Stimulated activated CD4-positive, alpha-beta T cell treated with anti-CD3 and anti-CD28 coated beads, Interleukin-15, amount 100 ng/mL, for 48 hours (primary cell): ENCODE data around the gene BICD1.
A peak's percentile ranks its signal among the peaks of the same experiment; 100 is the strongest.

Experiments used
- DNase-seq, 2 donors: peaks; one replicate each; pipeline ENCODE4 v3.0.0-alpha.2; 2020; ENCODE audit warnings: low read depth in 2 of 2

BICD1 gene

DNA sequence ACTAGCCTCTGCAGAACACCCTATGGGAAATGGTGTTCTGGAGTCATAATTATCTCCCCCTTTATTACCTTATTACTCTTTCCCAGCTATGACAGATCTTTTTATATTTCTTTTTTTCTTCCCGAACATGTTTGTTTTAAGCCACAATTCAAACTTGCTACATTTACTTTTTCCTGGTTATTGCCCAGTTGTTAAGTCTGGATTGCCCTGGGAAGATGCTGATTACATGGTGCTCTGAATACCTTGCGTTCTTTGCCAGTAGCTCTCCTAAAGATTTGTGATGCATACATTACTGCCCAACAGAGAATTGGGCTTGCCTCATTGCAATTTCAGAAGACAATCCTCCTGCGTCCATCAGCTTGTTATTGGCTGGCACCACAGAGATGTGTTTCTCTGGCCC, 174.5 kb downstream of the BICD1 start:
- DNase-seq, result no peak

DNA sequence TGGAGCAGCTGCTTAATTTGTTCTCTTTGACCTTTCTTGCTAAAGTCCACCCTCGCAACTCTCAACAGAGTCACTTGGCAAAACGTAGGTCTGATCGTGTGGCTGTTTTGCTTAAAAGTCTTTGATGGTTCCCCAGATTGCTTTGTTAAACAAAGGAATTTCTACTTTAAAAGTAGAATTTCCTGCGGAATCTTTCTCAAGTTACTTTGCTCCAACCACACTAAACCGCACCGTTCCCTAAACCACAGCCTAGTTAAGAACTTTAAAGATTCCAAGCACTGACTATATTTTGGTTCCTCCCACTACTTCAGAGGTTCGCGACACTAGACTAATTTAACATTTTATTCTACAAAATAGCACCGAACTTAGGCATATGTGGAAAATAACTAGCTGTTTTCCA, 177.9 kb downstream of the BICD1 start:
- no peak for DNase-seq

DNA sequence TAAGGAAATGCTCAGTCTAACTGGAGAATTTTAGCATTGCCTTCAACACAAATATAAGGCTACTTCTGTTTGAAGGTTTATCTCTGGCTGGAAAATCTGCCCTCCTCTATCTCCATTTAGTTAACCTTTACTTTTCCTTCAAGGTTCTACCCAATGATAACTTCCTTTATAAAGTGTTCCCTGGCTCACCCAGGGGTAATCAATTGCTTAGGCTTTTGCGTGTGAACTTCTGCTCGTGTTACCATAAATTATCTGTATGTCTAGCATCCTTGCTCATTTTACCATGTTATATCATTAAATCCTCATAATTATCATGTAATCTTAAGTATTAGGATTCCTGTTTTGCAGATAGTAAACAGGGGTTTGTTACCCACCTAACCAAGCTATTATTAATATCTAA, 178.4 kb downstream of the BICD1 start:
- DNase-seq, result no peak

DNA sequence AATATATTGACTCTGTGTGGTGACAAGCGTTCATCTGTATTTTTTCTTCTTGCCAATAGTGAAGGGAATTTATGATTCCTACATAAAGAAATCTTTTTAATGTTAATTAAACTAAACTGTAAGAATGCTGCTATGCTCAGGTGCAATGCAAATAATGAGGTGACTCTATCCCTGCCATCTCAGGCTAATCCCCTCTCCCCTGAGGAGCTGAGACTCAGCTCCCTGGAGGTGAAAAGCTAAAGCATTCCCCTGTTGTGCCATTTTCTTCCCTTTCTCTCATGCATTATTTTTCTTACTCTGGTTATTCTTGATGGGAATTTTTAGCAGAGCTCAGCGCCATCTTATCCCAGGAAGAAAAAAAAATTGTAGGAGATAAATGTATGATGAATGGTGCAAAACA, 178.8 kb downstream of the BICD1 start:
- DNase-seq, result no peak

DNA sequence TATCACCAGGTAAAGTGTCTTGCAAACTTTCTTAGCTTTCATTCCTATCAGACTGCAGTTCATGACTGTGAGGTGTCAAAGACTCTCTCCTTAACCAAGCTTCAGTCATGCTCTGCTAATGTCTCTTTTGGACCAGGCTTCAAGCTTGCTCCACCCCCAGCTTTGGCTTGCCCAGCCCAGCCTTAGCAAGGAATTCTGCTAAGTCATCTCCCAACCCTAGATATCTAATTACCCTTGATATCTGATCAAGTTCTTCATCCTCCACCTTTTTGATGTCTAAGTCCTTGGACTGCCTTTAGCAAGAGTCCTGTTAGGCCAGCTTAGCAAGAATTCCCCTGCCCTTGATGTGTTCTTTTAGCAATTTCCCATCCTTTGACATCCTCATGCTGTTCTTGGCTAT, 183.8 kb downstream of the BICD1 start:
- DNase-seq, result no peak

DNA sequence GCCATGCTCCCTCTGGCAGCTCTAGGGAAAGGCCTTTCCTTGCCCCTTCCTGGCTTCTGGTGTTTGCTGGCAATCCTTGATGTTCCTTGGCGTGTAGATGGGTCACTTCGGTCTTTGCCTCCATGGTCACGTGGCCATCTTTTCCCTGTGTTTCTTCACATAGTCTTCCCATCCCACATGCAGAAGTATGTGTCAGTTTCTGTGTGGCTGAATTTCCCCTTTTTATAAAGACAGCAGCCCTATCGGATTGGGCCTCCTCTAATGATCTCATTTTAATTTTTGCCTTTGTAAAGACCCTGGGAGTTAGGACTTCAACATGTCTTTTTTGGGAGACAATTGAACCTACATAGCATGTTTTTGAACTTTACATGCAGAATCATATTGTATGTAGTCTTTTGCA, 185.5 kb downstream of the BICD1 start:
- no peak for DNase-seq

DNA sequence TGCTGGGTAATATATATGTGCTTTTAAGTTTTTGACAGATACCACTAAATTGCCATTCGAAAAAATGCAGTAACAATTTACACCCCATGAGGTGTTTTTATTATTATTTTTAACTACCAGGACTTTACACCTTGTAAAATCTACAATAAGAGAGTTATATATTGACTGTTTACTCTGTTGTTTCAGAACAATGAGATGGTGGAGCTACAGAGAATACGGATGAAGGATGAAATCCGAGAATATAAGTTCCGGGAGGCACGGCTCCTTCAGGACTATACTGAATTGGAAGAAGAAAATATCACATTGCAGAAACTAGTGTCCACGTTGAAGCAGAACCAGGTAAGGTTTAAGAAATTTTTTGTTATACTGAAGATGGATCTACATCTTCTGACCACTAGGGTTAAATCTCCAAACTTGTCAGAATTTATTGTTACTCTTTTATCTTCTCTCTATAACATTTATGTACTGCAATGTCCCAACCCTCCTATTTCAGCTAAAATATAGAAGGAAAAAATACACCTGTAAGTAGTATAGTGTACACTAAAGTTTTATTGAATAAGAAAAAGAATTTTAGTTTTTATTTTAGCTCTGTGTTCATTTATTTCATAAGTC, 187.3 kb downstream of the BICD1 start:
- no peak for DNase-seq

DNA sequence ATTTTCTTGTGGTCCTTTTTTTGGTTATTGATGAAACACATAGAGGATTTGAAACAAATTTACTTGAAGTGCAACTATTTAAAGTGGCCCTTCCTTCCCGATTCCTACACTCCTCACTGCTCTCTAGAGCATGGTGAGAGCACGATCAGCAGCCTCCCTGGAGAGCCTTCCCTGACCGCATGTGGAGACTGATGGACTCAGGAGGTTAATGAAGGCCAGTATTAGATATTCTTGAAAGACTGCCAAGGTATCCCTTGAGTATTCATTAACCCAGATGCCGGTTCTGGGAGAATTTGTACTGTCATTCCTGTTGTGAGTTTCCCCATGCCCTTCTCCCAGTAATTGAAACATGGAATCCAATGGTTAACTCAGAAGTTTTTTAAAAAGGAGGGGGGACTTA, 189.9 kb downstream of the BICD1 start:
- no peak for DNase-seq

DNA sequence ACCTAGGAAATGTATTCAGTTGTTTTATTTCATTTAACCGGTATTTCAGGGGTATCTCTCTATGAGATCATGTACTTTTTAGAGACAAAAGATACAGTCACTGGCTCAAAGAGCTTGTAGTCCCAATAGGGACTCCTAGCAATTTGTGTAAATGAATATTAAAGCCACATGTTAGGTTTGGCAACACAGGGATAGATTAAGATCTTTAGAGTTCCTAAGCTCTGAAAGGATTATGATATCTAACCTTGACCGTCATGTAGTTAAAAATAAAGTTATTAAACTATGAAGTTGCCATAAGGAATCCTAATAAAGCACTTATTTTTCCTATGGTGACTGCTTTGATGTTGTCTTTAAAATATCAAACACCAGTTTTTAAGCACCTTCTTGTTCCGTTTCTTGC, 192.3 kb downstream of the BICD1 start:
- DNase-seq, result no peak

DNA sequence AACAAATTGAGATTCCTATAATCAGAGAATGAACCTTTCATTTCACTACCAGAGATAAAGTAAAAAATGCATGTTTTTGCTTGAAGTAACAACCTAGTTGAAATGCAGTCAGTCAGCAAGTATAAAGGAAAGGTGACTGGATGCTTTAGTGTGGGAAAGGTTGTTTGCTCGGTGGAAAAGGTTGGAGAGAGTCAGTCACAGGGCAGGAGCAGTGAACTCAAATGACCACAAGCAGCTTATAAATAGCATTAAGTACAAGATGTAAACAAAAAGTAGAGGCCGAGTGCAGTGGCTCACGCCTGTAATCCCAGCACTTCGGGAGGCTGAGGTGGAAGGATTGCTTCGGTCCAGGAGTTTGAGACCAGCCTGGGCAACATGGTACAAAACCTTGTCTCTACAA, 194.6 kb downstream of the BICD1 start:
- DNase-seq, result no peak

DNA sequence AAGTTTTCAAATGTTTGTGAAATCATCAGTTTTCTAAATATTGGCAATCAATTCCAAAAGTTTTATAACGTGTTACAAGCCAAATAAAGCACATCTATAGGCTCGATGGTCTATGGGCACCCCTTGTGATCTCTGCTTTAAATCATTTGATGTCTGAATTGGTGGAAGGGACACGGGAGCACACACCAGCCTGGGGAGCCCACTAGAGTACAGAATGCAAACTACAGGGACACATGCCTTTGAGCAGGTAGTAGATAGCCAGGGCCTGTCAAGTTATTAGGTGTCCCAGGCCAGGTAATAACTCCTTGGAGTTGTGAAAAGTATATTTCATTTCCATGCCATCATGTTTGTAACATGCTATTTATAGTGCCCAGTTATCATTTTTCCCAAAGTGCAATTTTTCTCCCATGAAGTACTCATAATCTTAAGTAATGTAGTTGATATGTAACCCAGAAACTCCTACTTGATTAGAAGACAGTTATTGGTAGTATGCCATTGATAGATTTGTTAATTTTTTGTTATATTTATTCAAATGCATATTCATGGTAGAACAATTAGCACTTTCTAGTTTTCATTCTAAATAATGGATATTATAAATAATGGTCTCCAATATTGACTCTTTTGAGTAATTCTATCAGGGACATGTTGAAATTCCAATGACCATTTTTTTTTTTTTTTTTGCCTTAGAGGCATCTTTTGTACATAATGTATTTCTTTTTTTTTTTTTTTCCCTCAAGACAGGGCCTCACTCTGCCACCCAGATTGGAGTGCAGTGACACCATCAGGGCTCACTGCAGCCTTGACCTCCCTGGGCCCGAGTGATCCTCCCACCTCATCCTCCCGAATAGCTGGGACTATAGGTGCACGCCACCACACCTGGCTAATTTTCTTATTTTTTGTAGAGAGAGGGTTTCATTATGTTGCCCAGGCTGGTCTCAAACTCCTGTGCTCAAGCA, 195.8 kb downstream of the BICD1 start:
- DNase-seq, result peak in 1 of 2 donors; percentile 5

DNA sequence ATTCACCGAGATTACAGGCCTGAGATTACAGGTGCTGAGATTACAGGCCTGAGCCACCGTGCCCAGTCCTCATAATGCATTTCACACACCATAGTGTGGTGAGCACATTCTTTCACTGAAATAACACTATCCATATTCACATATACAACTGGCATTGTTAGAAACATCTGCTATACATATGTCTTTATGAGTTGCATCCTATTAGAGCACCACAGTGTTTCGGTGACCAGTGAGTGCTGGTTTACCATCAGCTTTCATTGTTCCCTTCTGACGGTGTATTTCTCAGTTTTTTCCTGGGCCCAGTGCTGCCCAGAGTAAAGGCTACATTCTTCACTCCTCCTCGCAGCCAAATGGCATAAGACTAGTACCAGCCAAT, 196.5 kb downstream of the BICD1 start:
- no peak for DNase-seq

DNA sequence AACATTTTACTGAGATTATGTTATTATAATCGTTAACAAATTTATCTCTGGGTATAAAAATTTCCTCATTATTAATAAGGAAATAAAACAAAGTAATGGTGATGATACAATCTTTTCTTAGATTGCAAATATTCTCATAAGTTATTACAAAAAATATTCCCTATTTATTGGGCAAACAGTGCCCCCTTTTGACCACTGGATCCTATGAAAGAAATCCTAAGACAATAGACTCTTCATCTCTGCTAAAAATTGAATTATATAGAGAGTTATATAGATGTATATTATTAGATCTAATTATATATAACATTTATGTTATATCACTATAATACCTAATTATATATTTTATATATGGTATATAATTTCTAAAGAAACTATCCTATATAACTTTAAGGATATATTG, 198.5 kb downstream of the BICD1 start:
- peak in 1 of 2 donors; percentile 3 for DNase-seq

DNA sequence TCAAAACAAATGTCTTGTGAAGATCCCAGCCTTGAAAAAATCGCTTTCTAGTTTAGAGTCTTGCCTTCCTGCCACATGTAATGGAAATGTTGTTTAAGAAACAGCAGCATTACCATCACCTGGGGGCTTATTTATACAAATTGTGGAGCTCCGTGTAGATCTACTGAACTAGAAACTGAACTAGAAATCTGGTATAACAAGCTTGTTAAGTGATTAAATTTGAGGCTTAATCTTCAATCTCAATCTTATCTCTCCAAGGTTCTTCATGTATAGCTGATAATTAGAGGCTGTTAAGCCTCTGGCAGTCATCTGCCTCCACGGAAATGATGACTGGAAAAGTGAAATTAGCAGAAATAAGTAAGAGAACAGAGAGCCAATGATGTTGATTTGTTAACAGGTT, 200.7 kb downstream of the BICD1 start:
- no peak for DNase-seq

DNA sequence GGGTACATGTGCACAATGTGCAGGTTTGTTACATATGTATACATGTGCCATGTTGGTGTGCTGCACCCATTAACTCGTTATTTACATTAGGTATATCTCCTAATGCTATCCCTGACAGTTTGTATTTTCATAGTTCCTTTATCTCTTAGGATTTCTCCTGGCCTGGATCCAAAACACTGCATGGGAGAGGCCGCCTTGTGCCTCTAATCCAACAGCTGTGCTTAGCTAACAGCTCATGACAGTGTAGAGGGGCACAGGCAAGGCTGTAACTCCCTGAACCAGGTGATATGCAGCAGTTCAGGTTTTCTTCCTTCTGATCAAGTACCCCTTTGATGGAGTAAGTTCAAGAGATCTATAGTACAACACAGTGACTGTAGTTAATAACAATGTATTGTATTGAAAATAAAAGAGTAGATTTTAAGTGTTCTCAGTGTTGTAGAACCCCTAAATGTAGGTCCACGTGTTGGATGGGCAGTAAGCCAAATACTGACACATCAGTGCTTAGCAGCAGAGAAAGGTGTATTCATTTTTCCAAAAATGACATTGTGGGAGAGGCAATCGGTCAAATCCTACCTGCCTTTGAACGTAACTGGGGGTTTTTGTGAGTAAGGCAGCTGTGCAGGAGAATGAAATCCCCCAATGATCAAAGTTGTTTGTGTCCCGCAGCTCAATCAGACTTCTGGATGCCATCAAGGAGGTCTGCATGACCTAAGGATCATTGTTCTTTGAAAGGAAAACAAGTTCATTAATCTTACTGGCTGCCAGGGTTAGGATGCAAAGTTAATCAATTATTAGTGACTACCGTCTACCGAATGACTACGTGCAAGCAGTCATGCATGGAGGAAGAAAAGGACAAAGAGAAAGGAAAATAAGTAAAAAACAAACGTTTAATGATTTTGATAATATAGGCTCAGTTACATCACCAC, 203.4 kb downstream of the BICD1 start:
- DNase-seq, result no peak

DNA sequence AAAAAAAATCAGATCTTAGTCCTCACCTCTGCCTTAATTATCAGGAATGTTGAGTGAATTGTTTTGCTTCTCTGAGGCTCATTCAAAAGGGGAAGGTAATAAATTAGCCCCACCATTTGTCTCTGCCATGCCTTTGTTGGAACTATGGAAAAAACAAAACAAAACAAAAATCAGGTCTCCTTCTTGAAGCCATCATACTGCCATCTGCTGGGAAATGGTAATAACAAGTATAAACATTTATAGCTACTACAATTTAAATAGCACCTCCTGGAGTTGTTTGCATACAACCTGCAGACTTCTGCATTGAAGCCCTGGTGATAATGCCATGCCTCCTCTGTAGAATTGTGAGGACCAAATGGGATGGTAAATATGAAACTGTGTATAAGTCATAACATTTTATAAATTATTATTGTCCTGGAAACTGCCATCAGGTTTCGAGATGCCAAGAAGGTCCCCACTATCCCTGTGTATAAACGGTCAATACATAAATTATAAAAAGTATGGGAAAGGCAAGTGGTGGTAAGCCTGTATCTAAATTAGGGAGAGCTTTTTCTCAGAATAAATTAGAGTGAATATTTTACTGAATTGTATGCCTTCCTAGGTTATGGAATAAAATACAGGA, 205.5 kb downstream of the BICD1 start:
- DNase-seq, result no peak

DNA sequence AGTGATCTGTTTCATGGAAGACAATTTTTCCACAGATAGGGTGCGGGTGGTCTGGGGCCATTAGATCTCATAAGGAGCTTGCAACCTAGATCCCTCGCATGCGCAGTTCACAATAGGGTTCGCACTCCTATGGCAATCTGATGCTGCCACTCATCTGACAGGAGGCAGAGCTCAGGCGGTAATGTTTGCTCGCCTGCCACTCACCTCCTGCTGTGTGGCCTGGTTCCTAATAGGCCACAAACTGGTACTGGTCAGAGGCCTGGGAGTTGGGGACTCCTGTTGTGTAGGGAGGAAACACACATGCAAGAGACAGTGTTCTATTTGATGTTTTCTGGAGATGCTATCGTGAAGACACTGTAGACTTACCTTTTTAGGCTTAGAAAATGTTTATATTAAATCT, 215.7 kb downstream of the BICD1 start:
- no peak for DNase-seq

DNA sequence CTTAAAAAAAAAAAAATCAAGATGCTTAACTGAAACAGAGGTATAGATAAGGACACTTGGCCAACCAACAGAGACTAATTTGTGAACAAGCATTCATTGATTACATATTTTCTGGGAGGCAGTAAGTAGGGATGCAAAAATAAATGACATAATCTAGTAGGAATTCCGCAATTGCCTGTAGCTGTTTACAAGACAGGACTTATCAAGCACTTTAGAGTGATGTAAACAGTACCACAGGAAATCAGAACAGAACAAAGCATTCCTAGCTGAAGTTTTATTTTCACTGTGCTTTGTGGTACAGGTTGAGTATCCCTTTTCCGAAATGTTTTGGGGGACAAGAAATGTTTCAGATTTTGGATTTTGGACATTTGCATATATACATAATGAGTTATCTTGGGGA, 224.5 kb downstream of the BICD1 start:
- DNase-seq, result no peak

DNA sequence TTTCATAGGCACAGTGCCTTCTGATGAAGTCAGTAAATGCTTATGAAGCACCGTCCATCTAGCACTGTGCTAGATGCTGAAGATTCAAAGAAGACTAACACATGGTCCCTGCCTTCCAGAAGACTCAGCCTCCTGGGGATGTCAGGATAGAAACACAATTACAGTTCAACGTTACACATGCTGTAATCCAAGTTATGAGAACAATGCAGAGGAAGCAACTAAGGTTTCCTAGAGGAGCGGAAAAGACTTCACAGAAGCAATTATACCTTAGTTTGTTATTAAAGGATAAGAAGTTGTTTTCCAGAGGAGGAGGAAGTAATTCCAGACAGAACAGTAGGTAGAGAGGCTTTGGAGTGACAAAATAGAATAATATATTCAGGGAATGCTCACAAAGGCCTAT, 225.8 kb downstream of the BICD1 start:
- DNase-seq, result no peak

DNA sequence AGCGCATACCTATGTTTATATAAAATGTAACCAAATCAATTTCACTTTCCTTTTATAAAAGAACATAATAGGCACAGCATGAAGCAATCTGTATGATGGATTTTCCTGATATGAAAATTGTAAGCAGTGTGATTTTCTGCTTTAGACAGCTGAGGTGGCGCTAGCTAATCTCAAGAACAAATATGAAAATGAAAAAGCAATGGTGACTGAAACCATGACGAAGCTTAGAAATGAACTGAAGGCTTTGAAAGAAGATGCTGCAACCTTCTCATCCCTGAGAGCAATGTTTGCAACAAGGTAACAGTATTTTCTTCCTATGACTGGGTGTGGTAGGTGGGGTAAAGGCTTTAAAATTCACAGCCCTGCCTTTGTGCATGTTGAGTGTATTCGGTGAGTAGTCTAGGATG, 227.7 kb downstream of the BICD1 start:
- DNase-seq, result no peak

DNA sequence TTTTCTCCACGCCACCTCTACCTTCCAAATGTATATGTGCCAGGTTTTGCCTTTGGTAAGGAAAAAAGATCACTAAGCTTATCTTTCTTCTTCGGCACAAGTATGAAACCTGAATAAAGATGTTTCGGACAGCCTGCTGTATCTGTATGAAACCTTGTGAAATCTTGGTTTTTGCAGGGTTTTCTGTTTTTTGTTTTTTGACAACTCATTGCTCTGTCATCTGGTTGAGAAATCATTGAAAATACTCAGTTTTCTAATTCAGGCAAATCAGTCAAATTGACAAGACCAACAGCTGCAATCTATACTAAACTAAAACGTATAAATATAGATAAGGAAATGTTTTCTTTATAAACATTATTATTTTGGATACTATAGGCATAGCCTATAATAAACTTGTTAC, 229.6 kb downstream of the BICD1 start:
- DNase-seq, result no peak

DNA sequence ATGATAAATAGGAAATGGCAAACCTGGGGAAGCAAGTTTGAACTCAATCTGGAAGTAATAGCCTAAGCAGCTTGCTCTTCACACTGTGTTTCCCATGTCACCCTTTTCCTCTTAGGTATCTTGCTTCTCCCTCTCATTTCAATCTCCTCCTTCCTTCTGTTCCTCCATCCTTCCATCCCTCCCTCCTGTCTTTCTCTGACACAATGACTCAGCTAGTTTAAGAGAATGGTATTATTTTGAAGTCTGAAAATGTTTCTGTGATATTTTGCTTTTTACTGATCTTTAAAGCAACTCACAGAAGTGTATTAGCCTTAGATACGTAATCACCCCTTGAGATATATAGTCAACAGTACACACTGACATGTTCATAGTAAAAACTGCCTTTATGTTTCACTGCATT, 236.8 kb downstream of the BICD1 start:
- DNase-seq, result no peak
